Left renal cortex interstitium (tissue), 4 donors: ENCODE data around the gene TCHH. TPM values are rescaled to one million over a fixed set of nuclear protein-coding genes. Genes with fewer than 3 reads are reported as not detected.
A peak's percentile ranks its signal among the peaks of the same experiment; 100 is the strongest.
"Not testable (repeated sequence)": the region's sequence is repeated elsewhere in the genome, so short reads cannot be mapped to it uniquely, and the experiment has no call there.

Source experiments
- DNase-seq, 4 donors: peaks; one replicate each; pipeline ENCODE4 v3.0.0-alpha.2; 2013; ENCODE audit warnings: low read depth in 4 of 4, low spot score in 2 of 4, missing footprints in 1 of 4
- polyA plus RNA-seq, 4 donors: library from polyadenylated mRNA; unstranded; fragments of 120-200 nt; gene quantifications; one replicate each; pipeline ENCODE4 v1.2.1, GENCODE V29; 2013; ENCODE audit not compliant: insufficient read length in 4 of 4

TCHH gene
- under 1 TPM; 0.05 to 0.08 (median 0.06) TPM for polyA plus RNA-seq

- no peak for DNase-seq
Measured at GRCh38 chr1:152115344-152115743, at the start of gene TCHH. Gene TCHH (minus strand): TSS chr1:152115444. CDS start chr1:152114080, 1,364 bp downstream.

GRCh38 chr1:152164517-152165136 lies 49.4 kb upstream of the TCHH start:
- no peak for DNase-seq

DNA sequence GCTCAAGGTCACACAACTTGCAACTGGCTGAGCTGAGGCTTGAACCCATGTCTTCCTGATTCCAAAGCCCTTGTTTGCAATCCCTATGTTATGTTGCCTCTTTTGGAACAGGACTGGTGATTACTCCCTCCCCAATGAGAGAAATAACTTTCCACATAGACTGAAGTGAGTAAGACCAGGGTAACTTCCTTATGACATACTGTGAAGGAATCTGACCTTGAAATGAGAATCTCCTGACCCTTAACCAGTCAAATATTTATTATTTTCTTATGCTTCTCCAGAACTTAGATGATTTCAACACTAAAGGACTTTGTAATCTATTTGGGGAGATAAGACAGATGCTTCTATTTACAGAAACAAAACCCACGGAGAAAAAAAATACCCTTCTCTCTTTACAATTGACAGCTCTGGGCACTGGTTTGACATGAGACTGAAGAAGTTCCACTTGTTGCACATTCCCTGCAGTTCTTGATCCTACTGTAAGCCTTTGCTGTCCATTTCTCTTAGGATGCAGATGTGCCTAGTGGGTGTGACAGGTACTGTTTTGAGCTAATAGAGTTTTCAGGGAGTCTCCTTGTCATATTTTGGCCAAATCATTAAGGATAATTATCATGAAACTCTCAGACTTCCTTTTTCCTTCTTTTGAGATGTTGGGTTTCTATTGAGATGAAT lies 47.7 kb upstream of the TCHH start:
- no peak for DNase-seq

GRCh38 chr1:152160576-152160975 lies 45.3 kb upstream of the TCHH start:
- no peak for DNase-seq

GRCh38 chr1:152159144-152159543 lies 43.9 kb upstream of the TCHH start, which contains the start of gene RPTN:
Gene RPTN (minus strand): TSS chr1:152159228. CDS start chr1:152157889, 1,339 bp downstream.
- no peak for DNase-seq

DNA sequence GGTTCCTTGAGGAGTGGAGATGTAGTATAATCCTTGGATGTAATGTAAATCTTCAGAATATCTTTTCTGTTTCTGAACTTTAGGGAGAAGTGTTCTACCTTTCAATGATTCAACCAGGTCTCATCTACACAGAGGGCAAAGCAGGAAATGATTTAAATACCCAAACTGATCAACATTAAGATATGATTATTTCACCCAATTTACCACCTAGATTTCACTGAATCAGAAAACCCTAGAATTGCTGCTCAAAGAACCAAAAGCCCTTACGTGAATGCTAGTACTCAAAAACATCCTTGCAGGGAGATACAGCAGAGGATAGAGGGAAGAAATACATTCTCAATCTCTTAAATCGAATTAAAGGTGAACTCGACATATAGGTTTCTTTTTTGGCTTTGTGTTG lies 38.8 kb upstream of the TCHH start:
- DNase-seq, result no peak

GRCh38 chr1:152151646-152152045 lies 36.4 kb upstream of the TCHH start:
- DNase-seq, result no peak

DNA sequence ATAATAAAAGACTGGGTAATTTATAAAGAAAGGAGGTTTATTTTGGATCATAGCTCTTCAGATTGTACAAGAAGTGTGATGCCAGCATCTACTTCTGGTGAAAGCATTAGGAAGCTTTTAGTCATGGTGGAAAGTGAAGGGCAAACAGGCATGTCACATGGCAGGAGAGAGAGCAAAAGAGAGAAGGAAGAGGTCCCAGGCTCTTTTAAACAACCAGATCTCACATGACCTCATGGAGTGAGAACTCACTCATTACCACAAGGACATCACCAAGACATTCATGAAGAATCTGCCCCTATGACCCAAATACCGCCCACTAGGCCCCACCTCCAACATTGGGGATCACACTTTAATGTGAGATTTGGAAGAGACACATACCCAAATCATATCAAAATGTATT lies 33.7 kb upstream of the TCHH start:
- DNase-seq, result no peak

DNA sequence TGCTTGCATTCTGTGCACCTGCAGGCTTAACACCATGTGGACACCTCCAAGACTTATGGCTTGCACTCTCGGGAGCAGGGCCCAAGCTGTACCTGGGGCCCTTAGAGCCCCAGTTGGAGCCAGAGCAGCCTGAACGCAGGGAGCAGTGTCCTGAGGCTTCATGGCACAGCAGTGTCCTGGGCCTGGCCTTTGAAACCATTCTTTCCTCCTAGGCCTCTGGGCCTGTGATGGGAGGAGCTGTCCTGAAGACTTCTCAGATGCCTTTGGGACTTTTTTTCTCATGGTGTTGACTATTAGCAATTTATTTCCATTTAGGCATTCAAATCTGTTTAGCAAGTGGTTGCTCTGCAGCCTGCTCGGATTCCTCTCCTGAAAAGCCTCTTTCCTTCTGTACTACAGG lies 32.8 kb upstream of the TCHH start:
- no peak for DNase-seq

DNA sequence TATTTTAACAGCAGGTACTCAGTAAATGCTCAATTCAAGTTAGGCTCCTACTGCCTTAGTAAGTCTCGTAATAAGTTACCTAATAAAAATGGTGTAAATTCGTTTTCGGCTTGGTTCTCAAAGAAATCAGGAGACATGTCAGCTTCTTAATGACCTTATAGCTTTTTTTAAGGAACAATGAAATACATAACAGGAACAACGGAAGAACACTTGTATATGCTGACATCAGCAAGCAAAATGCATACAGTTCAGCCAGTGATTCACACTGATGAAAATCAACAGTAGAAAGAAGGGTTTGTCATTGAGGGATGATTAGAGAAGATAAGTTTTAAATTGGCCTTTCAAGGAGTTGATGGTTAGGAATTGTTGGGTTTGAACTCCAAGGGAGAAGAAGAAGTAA lies 30.5 kb upstream of the TCHH start:
- no peak for DNase-seq

DNA sequence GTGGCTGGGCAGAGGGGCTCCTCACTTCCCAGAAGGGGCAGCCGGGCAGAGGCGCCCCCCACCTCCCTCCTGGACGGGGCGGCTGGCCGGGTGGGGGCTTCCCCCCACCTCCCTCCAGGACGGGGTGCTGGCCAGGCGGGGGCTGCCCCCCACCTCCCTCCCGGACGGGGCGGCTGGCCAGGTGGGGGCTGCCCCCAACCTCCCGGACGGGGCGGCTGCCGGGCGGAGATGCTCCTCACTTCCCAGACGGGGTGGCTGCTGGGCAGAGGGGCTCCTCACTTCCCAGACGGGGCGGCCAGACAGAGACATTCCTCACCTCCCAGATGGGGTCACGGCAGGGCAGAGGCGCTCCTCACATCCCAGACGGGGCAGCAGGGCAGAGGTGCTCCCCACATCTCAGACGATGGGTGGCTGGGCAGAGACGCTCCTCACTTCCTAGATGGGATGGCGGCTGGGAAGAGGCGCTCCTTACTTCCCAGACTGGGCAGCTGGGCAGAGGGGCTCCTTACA lies 29.5 kb upstream of the TCHH start:
- DNase-seq, result not testable (repeated sequence)

DNA sequence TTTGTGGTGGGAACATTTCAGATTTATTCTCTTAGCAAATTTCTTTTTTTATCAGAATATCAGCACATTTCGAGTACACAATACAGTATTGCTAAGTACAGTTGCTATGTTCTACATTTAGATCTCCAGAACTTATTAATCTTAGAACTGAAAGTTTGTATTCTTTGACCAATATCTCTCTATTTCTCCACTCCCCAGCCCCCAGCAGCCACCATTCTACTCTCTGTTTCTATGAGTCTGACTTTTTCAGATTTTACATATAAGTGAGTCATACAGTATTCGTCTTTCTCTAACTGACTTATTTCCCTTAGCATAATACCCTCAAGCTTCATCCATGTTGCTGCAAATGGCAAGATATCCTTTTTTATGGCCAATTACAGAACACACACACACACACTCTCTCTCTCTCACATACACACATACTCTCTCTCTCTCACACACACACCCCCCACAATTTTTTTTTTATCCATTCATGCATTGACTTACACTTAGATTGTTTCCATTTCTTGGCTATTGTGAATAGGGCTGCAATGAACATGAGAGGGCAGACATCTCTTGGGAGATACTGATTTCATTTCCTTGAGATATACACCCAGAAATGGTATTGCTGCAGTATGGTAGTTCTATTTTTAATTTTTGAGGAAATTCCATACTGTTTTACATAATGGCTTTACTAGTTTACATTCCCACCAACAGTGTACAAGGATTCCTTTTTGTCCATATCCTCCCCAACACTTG lies 28.1 kb upstream of the TCHH start:
- DNase-seq, result no peak

DNA sequence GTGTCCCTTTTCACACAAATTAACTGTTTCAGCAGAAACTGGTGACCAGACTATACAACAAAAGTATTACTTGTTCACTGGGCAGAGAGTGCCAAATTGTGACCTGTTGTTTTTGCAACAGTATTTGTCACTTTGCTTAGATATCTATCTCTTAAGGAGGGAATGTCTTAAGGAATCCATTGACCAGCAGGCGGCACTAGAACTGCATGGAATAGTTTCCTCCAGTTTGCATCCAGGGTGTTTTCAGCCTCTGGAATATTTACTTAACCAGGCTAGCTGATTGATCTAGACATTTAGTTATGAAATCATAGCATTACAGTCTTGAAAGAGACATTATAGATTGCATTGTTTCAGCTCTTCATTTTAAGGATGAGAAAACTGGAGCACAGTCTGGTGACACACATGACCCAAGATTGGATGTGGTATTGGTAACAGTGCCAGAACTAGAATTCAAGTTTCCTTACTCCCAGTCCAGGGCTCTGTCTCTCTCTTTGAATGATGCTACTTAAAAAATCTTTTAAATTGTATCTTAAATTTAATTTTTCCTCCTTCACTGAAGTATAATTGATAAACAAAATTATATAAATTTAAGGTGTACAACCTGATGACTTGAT lies 26.8 kb upstream of the TCHH start:
- DNase-seq, result peak in 3 of 4 donors; percentile 26 to 48 (median 35)

DNA sequence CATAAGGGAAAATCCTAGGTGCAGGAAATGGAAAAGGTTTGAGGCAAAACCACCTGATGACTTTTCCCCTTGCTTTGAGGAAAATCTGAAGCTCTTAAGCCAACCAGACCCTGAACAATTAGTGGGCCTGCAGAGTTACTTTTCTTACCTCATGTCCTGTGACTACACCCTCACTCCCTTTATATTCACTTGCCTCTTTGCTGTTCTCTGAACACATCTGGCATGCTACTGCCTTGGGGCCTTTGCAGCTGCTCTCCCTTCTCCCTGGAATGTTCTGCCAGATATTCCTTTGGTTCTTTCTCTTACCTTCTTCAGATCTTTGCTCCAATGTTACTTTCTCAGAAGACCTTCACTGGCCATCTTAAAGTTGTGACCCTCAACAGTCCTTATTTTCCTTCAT lies 22.0 kb upstream of the TCHH start:
- DNase-seq, result no peak

DNA sequence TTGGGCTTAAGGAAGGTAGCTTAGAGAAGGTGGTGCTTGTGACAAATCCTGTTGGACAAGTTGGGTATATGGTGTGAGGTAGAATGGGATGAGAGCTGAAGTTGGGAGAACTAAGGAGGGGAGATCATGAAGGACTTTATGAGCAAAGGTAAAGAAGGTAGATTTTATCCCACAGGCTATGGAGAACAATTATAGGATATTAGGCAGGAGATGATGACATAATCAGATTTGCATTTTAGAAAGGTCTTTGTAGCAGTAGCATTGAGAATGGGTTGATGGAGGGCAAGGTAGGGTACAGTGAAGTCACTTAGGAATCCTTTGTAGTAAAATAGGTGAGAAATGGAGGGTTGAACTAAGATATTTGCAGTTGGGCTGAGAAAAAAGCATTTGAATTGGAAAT lies 14.9 kb upstream of the TCHH start:
- no peak for DNase-seq

DNA sequence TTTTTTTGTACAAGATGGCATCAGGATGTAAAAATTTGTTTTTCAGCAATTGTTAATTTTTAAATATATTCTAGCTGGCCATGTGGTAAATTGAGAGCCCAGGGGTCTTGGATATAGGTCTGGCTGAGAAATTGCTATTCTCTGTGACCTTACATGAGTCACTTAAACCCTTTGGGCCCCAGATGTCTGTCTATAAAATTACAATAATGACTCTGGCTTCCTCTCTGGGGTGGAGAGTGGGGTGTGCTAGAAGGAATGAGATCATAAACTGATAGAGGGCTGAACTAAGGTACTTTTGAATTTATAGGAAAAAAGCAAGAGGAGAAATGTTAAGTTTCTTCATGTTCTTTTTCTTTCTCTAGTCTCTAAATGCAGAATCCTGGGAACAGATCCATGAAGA lies 12.4 kb upstream of the TCHH start:
- DNase-seq, result no peak

DNA sequence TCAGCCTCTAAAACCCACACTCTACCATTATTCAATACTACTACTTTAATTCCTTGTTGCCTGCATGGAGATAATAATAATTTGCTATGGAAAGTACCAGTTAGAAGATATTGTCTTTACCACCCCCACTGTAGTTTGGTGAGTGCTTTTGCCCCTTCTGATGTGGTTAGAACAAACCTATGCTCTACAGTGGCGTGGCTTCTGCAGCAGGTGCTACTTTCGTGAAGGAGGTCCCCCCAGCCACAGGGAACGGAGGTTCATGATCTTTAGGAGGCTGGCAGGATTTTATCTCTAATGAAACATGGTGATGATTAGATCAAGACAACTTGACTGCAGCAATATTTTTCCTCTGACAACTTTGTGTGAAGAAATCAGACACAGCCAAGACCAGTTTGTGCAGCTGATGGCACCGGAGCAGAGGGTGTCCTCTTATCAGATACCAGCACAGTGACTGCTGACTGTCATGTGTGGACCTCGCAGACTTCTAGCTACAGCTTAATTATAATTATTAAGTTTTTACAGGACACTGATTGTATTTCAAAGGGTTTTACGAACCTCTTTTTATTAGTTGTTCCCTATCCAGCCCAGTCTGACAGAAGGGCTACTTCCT lies 10.7 kb upstream of the TCHH start:
- DNase-seq, result no peak

- no peak for DNase-seq
Measured at GRCh38 chr1:152118915-152119314, 3.7 kb upstream of the TCHH start.

DNA sequence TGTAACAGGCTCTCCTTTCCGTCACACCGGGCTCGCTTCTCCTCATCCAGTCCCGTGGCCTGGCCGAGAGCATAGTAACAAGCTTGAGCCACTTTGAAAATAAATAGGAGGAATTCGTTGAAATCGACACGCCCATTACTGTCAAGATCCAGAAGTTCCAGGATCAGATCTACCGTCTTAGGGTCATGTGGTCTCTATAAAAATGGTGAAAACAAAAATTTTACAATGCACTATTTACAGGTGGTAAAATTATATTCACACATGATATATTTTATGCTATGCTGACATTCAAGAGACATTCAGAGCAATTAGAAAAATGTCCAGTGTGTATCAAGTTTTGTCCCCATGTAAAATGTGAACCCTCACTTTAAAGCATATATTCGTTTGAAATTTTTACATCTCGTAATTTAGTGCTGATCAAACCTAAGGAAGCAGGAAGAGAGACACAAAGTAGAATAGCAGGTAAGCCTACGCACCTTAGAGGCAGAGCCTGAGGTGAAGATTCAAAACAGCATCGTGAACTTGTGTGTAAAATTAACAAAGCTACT lies 2.3 kb downstream of the TCHH start:
- no peak for DNase-seq

- DNase-seq, result no peak
Measured at GRCh38 chr1:152112101-152112884, 3.0 kb downstream of the TCHH start.
